ENCODE data around the gene SP1.
"Not testable (repeated sequence)": the region's sequence is repeated elsewhere in the genome, so short reads cannot be mapped to it uniquely, and the experiment has no call there.

The SP1 gene

DNA sequence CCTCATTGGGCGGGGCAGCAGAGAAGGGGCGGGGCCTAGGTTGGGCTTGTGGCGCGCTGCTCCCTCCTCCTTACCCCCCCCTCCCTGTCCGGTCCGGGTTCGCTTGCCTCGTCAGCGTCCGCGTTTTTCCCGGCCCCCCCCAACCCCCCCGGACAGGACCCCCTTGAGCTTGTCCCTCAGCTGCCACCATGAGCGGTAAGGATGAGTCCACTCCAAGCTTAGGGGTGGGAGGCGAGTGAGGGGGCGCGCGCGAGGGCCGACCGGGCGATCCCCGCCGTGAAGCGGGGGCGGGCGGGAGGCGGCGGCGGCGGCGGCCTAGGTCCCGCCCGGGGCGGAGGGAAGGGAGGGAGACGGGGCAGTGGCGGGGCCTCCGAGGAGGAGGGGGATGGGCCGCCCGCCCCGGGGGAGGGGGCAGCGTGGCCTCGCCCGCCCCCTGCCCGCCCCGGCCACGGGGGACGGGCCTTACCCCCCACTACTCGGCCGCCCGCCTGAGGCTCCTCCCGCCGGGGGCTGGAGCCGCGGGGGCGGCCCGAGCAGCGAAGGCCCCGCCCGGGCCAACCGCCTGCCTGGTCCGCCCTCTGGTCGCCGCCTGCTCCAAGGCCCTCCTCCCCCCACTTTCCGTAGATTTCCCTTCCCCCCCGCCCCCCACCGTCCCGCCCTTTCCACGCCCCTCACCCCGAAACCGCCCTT is at the start of gene SP1:
SP1 (plus strand) TSS at position 73 of the 690 bp plus-strand sequence; CDS start at position 189, 116 bp downstream.
- peak; percentile 91 for DNase-seq

DNA sequence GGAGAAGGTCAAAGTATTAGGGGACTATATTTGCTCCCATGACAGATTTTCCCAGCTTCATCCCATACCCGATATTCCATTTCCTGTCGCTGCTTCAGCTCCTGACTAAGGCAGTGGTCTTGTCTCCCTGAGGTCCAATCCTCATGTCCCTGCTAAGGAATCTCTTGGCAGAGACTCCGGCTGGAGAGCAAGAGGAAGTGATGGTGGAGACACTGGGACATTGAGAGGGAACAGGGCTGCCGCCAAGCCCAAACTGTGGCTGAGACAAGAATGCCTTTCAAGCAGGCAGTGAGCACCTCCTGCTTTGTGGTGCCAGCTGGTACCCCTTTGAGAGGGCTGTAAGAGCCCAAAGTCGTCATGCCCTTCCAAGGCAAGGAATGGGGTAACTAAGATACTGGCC is 49.3 kb upstream of the SP1 start:
- no peak for DNase-seq

DNA sequence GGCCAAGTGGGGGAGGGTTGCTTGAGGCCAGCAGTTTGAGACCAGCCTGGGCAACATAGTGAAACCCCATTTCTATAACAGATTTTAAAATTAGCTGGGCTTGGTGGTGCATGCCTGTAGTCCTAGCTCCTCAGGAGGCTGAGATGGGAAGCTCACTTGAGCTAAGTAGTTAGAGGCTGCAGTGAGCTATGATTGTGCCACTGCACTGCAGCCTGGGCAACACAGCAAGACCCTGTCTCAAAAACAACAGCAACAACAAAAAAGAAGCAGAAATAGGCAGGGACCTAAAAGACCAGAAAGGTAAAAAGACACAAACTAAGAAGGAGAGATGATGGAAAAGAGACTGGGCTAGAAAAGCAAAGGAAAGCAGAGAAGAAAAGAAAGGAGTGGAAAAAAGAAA is 47.6 kb upstream of the SP1 start:
- DNase-seq: not testable (repeated sequence)

- no peak for DNase-seq
Observed at GRCh38 chr12:53332744-53333143, 47.2 kb upstream of the SP1 start.

DNA sequence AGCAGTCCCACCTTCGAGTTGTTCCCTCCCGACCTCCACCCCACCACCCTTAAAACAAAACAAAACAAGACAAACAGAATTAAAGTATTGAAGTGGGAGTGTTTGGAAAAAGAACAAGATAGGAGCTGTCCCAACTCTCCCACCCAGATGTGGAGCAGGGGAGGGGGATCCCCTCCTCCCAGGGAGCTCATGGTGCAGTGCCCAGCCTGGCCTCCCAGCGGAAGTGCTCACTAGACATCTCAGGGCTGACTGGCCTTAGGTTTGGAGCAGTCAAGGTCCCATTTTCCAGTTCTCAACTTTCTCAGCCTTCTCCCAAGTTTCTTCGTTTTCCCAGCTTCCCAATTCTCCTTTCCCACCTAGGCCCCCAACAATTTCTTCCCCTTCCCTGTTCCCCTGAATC is 46.7 kb upstream of the SP1 start:
- DNase-seq: no peak

DNA sequence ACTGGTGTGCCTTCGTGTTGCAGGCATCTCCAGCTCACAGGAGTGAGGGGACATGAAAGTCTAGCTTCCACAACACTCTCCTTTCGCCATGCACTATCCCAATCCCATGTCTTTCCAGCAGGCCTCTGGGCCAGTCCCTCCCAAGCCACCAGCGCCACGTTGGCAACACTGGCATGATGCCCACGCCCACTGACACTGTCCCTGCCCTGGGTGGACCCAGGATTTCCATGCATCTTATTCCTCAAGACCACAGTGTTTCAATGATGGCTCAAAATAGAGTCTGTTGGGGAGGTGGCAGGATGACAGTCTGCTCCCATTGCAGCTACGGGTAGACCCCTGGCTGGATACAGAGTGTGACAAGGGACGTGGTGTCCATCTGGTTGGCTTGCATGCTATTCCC is 46.1 kb upstream of the SP1 start:
- DNase-seq: no peak

DNA sequence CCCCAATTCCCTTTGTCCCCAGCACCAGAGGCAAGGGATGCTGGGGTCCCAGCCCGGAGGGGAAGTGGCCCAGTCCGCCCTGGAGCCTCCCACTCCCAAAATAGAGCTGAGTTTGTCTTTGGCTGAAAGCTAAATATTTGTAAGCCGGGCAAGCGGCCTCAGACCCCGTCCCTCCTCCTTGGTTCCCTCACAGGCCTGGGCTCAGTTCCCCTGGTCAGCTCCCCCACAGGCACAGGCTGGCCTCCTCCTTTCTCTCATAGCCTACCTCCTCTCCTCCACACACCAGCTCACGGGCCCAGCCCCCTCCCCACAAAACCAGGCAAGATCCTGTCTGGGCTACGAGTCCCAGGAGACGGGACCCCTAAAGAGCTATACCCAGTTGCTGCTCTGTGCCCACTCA is 45.2 kb upstream of the SP1 start:
- no peak for DNase-seq

DNA sequence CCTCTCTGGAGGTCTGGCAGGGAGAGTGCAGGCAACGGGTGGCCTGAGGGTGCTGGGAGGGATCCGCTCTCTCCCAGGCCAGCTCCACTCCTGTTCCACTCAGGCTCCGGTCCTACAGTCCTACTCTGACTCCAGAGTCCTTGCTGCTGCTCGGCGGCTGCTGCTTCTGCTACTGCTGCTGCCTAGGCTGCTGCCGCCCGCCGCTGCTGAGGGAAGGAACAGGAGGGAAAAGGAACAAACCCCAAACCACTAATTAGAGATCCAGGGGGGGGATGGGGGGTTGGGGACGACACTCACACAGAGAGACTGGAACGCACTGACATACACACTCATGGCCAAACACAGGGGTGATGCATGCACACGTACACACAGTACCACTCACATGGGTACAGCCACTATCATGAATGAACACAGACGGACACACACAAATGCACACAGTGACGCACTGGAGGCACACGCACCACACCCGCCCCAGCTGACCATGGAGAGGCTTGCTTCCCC is 43.7 kb upstream of the SP1 start, which contains the start of gene SP7:
SP7 (minus strand) TSS at position 174 of the 501 bp plus-strand sequence. CDS start 708 bp downstream, outside the sequence.
- no peak for DNase-seq

GRCh38 chr12:53338017-53338416 is 42.0 kb upstream of the SP1 start:
- DNase-seq: peak; percentile 13

DNA sequence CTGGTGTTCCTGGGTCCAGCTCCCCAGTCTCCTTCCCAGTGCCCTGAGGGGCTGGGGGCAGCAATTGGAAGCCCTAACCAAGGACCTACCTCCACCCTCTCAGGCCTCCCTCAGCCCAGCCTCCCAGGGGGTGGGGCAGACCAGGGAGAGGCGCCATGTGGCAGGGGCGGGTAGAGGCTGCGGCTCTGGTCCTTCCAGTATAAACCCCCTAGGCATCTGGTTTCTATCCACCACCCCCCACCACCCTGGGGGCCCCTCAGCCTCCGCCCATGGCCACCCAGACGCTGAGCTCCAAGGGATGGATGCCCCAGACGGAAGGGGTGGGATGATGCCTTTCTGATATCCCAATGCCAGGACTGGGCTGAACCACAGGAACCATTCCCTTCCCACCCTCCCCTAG is 41.1 kb upstream of the SP1 start:
- no peak for DNase-seq

GRCh38 chr12:53340398-53340797 is 39.6 kb upstream of the SP1 start:
- DNase-seq: no peak

GRCh38 chr12:53343449-53343848 is 36.5 kb upstream of the SP1 start:
- DNase-seq: no peak

DNA sequence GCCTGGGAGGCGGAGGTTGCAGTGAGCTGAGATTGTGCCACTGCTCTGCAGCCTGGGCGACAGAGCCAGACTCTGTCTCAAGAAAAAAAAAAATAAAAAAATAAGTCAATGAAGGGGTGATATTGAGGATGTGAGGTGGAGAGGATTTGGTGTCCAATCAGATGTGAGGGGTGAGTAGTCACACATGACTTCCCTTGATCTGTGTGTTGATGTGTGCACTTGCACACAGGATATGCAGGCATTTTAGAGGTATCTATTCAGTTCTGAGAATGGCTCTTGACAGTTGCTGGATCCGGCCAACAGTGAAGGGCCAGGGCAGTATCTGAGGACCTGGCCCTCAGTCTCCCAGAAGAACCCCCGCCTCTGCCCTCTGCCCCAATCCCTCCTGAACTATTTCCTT is 36.0 kb upstream of the SP1 start:
- DNase-seq: no peak

DNA sequence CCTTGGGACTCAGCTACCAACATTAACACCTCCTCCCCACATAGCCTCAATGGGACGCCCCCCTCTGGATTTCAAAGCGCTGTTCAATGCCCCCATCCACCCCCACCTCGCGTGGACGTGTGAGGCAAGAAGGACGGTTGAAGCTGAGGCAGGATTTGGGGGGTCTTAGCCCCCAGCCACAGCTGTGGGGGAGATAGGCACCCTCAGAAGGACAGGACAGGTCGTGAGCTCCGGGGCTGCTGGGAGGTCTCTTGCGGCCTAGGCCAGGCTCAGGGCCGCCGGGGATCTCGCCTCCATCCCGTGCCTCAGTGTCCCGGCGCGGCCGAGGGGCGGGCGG is 35.5 kb upstream of the SP1 start:
- DNase-seq: no peak

GRCh38 chr12:53344824-53345485 is 35.0 kb upstream of the SP1 start:
- peak; percentile 76 for DNase-seq

DNA sequence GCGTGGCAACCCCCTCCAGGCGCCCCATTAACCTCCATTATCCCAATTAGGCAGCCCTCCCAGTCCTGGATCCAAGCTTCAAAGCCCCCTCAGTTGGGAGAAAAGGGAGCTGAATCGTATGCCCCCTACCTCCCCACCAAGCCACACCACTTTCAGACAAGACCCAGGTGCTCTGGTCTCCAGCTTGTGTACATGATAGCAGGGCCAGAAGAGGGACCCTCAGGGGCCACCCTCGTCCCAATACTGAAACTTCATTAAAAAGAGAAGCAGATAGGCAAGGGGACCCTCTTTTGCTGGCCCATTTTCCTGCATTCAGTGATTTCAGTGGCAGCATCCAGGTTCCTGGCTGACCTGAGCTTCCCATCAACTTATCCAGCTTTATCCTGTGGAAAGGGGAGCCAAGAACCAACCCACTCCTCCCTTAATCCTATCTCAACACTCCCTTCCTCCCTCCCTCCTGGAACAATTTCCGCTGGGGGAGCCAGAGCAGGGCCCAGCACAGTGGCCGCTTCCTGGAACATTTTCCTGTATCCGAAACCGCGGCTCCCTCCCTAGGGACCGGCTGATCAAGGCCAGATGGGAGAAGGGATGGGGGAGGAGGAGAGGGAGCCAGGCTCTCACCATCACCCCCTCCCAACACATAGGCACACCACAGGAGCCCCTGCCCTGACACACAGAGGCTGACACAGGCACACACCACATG is 34.3 kb upstream of the SP1 start:
- DNase-seq: no peak

DNA sequence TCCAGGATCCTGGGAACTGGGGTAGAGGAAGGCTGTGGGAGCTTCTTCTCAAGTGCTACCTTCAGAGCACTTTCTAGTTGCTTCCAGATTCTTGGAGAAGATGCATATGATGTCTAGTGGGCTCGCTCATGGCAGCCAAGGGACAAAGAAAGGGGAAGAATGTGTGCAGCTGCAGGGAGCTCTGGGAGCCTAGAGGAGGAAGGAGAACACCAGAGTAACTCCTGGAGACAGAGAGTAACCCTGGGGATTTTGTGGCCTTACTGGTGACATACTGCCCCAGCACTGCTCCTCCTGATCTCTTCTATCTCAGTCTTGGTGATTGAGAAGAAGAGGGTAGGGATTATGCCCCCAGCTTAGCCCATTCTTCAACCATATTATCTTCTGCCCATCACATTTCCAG is 33.5 kb upstream of the SP1 start:
- no peak for DNase-seq

DNA sequence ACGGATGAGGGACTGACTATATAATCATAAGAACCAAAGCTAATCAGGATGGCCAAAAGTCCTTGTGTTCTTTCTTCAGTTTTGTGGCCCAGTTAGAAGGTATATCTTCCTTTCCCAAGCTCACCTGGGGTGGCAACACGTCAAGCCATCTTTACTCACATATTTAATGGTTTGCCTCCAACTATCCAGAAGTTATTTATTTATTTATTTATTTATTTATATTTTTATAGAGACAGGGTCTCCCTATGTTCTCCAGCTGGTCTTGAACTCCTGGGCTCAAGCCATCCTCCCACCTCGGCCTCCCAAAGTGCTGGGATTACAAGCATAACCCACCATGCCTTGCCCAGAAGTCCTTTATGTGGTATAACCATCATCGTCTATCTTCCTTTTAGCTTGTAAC is 32.1 kb upstream of the SP1 start:
- no peak for DNase-seq

DNA sequence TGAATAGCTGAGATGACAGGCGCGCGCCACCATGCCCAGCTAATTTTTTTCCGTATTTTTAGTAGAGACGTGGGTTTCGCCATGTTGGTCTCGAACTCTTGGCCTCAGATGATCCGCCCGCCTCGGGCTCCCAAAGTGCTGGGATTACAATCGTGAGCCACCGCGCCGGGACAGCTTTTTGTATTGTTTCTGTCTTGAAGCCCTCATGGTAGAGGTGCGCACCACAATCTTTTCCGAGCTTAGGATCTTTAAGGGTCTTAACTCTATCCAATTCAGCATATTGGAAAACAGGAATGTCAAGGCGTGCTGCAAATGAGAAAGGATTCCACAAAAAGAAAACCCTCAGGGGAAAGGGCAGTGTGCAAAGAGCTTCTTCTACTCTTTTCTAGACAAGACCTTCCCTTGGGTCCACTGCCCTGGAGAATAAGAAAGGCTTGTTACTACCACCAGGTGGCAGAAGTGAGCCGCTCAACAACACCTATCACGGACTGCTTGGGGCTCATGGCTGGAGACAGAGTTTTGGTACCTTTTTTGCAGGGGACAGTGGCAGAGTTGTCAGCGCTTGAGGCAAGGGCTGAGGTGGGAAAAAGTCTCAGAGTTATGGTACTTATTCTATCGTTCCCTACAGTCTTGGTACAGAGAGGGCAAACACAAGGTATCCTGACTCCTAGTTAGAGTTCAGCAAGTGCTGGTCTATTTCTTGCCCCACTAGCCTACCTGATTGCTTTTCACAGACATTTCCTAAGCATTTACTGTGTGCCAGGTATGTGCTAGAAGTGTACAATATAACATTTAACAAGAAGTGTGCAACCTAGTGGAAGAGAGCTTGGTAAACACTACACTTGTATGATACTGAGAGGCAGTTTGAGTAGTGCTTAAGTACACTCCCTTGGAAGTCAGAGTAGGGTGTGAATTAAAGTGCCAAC is 27.4 kb upstream of the SP1 start:
- peak; percentile 89 for DNase-seq

DNA sequence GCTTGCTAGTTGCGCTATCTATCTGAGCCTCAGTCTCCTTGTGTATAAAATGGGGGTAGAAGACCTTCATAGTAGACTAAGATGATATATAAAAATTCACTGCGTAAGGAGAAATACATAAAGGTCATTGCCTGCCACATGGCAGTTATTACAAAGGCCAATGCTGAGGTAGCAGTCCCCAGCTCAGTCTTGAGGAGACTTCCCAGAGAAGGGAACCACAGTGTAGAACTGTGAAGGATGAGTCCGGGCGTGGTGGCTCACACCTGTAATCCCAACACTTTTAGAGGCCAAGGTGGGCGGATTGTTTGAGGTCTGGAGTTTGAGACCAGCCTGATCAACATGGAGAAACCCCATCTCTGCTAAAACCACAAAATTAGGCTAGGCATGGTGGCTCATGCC is 26.7 kb upstream of the SP1 start:
- DNase-seq: no peak

DNA sequence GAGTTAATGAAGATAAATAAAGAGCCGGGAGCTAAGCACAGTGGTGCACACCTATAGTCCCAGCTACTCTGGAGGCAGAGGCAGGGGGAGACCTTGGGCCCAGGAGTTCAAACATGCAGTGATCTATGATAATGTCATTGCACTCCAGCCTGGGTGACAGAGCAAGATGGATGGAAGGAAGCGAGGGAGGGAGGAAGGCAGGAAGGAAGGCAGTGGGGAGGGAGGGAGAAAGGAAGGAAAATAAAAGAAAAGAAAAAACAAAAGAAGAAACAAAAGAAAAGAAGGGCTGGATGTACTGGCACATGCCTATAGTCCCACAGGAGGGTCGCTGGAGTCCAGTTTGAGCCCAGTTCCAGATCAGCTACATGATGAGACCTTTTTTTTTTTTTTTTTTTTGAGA is 24.9 kb upstream of the SP1 start:
- no peak for DNase-seq

GRCh38 chr12:53358836-53359419 is 21.0 kb upstream of the SP1 start:
- DNase-seq: no peak

- not testable (repeated sequence) for DNase-seq
Observed at GRCh38 chr12:53361638-53362037, 18.3 kb upstream of the SP1 start.

Data from CD4-positive, alpha-beta T cell treated with Interleukin-21 for 1 hour (primary cell).